ENCODE measurements around the gene TMEM164.
A peak's percentile ranks its signal among the peaks of the same experiment; 100 is the strongest.

Gene TMEM164

GRCh38 chrX:110059410-110059809 is 56.5 kb downstream of the TMEM164 start:
- no peak for DNase-seq (ENCODE audit: low spot score in 2 of 2)
- peaks cover 6% of the 10 kb centered on the region for H3K36me3 Mint-ChIP-seq
- H3K27ac Mint-ChIP-seq = no peak overlapping the region
- H3K9me3 Mint-ChIP-seq = no peaks in the 10 kb centered on the region
- H3K4me1 Mint-ChIP-seq = peaks cover 13% of the 10 kb centered on the region
- no peak overlapping the region for H3K4me3 Mint-ChIP-seq
- H3K27me3 Mint-ChIP-seq = no peaks in the 10 kb centered on the region
- ATAC-seq (ENCODE audit: low read depth) = no peak

- H3K27ac Mint-ChIP-seq = no peak overlapping the region
- no peaks in the 10 kb centered on the region for H3K9me3 Mint-ChIP-seq
- H3K4me1 Mint-ChIP-seq = peaks cover 13% of the 10 kb centered on the region
- no peak overlapping the region for H3K4me3 Mint-ChIP-seq
- no peaks in the 10 kb centered on the region for H3K27me3 Mint-ChIP-seq
- no peak for ATAC-seq (ENCODE audit: low read depth)
- DNase-seq (ENCODE audit: low spot score in 2 of 2) = no peak
- H3K36me3 Mint-ChIP-seq = peaks cover 6% of the 10 kb centered on the region
Observed at GRCh38 chrX:110060317-110060716, 57.4 kb downstream of the TMEM164 start.

- peaks cover 9% of the 10 kb centered on the region for H3K4me1 Mint-ChIP-seq
- no peak overlapping the region for H3K4me3 Mint-ChIP-seq
- no peak for ATAC-seq (ENCODE audit: low read depth)
- H3K36me3 Mint-ChIP-seq = peaks cover 3% of the 10 kb centered on the region
- no peak overlapping the region for H3K27ac Mint-ChIP-seq
- no peaks in the 10 kb centered on the region for H3K27me3 Mint-ChIP-seq
- no peak for DNase-seq (ENCODE audit: low spot score in 2 of 2)
- H3K9me3 Mint-ChIP-seq = no peaks in the 10 kb centered on the region
Observed at GRCh38 chrX:110060846-110061537, 58.1 kb downstream of the TMEM164 start.

GRCh38 chrX:110062919-110063318 is 60.0 kb downstream of the TMEM164 start:
- no peak for ATAC-seq (ENCODE audit: low read depth)

GRCh38 chrX:110066488-110067225 is 63.7 kb downstream of the TMEM164 start:
- Mint-ChIP-seq H3K9me3 (no peaks in the 10 kb centered on the region), H3K4me1 (peaks cover 9% of the 10 kb centered on the region), H3K36me3 (peaks cover 12% of the 10 kb centered on the region), H3K27me3 (no peaks in the 10 kb centered on the region), H3K27ac (no peak overlapping the region), H3K4me3 (no peak overlapping the region)
- ATAC-seq (ENCODE audit: low read depth) (no peak), DNase-seq (ENCODE audit: low spot score in 2 of 2) (no peak)

More at GRCh38 chrX:110062919-110063318, 60.0 kb downstream of the TMEM164 start:
- Mint-ChIP-seq H3K27me3 (no peaks in the 10 kb centered on the region), H3K9me3 (no peaks in the 10 kb centered on the region), H3K4me3 (no peak overlapping the region), H3K36me3 (peaks cover 10% of the 10 kb centered on the region), H3K27ac (no peak overlapping the region), H3K4me1 (peaks cover 9% of the 10 kb centered on the region)
- DNase-seq (ENCODE audit: low spot score in 2 of 2) = no peak

- Mint-ChIP-seq H3K27me3 (no peaks in the 10 kb centered on the region), H3K9me3 (peaks cover 4% of the 10 kb centered on the region), H3K4me3 (no peak overlapping the region), H3K4me1 (peaks cover 2% of the 10 kb centered on the region), H3K36me3 (peaks cover 29% of the 10 kb centered on the region), H3K27ac (no peak overlapping the region)
- ATAC-seq (ENCODE audit: low read depth) = no peak
- no peak for DNase-seq (ENCODE audit: low spot score in 2 of 2)
Observed at GRCh38 chrX:110070970-110071369, 68.1 kb downstream of the TMEM164 start.

- DNase-seq (ENCODE audit: low spot score in 2 of 2) (no peak), ATAC-seq (ENCODE audit: low read depth) (no peak)
- Mint-ChIP-seq H3K27me3 (no peaks in the 10 kb centered on the region), H3K4me1 (peaks cover 2% of the 10 kb centered on the region), H3K27ac (no peak overlapping the region), H3K36me3 (peaks cover 4% of the 10 kb centered on the region), H3K4me3 (no peak overlapping the region), H3K9me3 (peaks cover 2% of the 10 kb centered on the region)
Observed at GRCh38 chrX:110081320-110081719, 78.4 kb downstream of the TMEM164 start.

GRCh38 chrX:110081740-110082139 is 78.8 kb downstream of the TMEM164 start:
- Mint-ChIP-seq H3K4me3 (no peak overlapping the region), H3K27ac (no peak overlapping the region), H3K36me3 (peaks cover 3% of the 10 kb centered on the region), H3K9me3 (no peaks in the 10 kb centered on the region), H3K27me3 (no peaks in the 10 kb centered on the region), H3K4me1 (peaks cover 5% of the 10 kb centered on the region)
- ATAC-seq (ENCODE audit: low read depth) = no peak
- no peak for DNase-seq (ENCODE audit: low spot score in 2 of 2)

GRCh38 chrX:110082161-110082560 is 79.2 kb downstream of the TMEM164 start:
- no peak overlapping the region for H3K27ac Mint-ChIP-seq
- H3K27me3 Mint-ChIP-seq = no peaks in the 10 kb centered on the region
- DNase-seq (ENCODE audit: low spot score in 2 of 2) = no peak

GRCh38 chrX:110086162-110086915 is 83.4 kb downstream of the TMEM164 start:
- ATAC-seq (ENCODE audit: low read depth) (no peak), DNase-seq (ENCODE audit: low spot score in 2 of 2) (no peak)
- no peaks in the 10 kb centered on the region for H3K9me3 Mint-ChIP-seq
- peaks cover 9% of the 10 kb centered on the region for H3K4me1 Mint-ChIP-seq
- no peak overlapping the region for H3K4me3 Mint-ChIP-seq
- H3K27ac Mint-ChIP-seq = no peak overlapping the region
- peaks cover 3% of the 10 kb centered on the region for H3K36me3 Mint-ChIP-seq
- H3K27me3 Mint-ChIP-seq = no peaks in the 10 kb centered on the region

More at GRCh38 chrX:110082161-110082560, 79.2 kb downstream of the TMEM164 start:
- no peak for ATAC-seq (ENCODE audit: low read depth)
- Mint-ChIP-seq H3K4me1 (peaks cover 5% of the 10 kb centered on the region), H3K36me3 (peaks cover 3% of the 10 kb centered on the region), H3K4me3 (no peak overlapping the region), H3K9me3 (no peaks in the 10 kb centered on the region)

- peaks cover 3% of the 10 kb centered on the region for H3K36me3 Mint-ChIP-seq
- ATAC-seq (ENCODE audit: low read depth) = no peak
- DNase-seq (ENCODE audit: low spot score in 2 of 2) = no peak
- H3K4me3 Mint-ChIP-seq = no peak overlapping the region
- H3K27me3 Mint-ChIP-seq = no peaks in the 10 kb centered on the region
- no peak overlapping the region for H3K27ac Mint-ChIP-seq
- no peaks in the 10 kb centered on the region for H3K9me3 Mint-ChIP-seq
- peaks cover 9% of the 10 kb centered on the region for H3K4me1 Mint-ChIP-seq
Observed at GRCh38 chrX:110086916-110087484, 84.1 kb downstream of the TMEM164 start.

GRCh38 chrX:110087485-110088356 is 84.8 kb downstream of the TMEM164 start:
- Mint-ChIP-seq H3K4me3 (no peak overlapping the region), H3K36me3 (no peaks in the 10 kb centered on the region), H3K27ac (no peak overlapping the region), H3K4me1 (peaks cover 11% of the 10 kb centered on the region), H3K9me3 (no peaks in the 10 kb centered on the region), H3K27me3 (no peaks in the 10 kb centered on the region)
- DNase-seq (ENCODE audit: low spot score in 2 of 2) (no peak), ATAC-seq (ENCODE audit: low read depth) (no peak)

GRCh38 chrX:110089656-110090403 is 86.9 kb downstream of the TMEM164 start:
- H3K27me3 Mint-ChIP-seq = no peaks in the 10 kb centered on the region
- no peak overlapping the region for H3K4me3 Mint-ChIP-seq
- no peak overlapping the region for H3K27ac Mint-ChIP-seq
- no peaks in the 10 kb centered on the region for H3K9me3 Mint-ChIP-seq
- DNase-seq (ENCODE audit: low spot score in 2 of 2) (no peak), ATAC-seq (ENCODE audit: low read depth) (peak; percentile 70)
- H3K4me1 Mint-ChIP-seq = peaks cover 14% of the 10 kb centered on the region
- peaks cover 7% of the 10 kb centered on the region for H3K36me3 Mint-ChIP-seq
